GM19397 (cell line): Measurements from ENCODE around the gene DOK6.

Experiments
- ATAC-seq: cut with Tn5 transposase; IDR thresholded peaks from one replicate; pipeline ENCODE4 v1.9.1; 2021; ENCODE audit warnings: mild to moderate bottlenecking, moderate library complexity; ENCODE audit not compliant: unreplicated experiment

DOK6 gene

DNA sequence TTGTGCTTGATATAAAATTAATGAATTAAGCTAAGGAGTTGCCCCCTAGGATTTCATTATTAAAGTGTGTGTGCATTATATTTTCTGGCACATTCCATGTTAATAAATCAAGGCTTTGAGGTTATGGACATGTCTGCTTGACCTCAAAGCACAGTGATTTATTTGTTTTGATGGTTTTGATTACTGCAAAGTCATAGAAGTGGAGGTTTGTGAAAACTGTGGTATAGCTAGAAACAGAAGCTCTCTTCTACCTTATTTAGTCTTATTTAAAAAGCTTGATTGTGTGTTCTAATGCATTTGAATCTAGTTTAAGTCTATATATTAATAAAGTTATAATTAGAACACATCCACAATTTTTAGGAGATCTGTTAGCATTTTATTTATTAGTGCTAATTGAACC, 32.2 kb downstream of the DOK6 start:
- ATAC-seq: no peak

DNA sequence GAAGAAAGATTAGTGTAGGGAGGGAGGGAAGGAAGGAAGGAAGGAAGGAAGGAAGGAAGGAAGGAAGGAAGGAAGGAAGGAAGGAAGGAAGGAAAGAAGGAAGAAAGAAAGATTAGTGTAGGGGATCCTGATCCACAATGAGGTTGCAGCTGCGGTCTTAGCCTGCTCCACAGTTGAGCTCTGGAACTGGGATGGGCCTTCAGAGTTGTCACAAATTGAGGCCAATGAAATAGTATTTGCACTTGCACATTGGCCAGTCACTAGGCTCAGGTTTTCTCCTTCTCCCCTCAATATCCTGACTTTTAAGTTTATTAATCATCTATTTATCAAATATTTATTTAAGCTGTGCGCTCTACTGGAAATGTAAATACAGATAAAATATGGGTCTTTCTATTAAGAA, 34.3 kb downstream of the DOK6 start:
- no peak for ATAC-seq

DNA sequence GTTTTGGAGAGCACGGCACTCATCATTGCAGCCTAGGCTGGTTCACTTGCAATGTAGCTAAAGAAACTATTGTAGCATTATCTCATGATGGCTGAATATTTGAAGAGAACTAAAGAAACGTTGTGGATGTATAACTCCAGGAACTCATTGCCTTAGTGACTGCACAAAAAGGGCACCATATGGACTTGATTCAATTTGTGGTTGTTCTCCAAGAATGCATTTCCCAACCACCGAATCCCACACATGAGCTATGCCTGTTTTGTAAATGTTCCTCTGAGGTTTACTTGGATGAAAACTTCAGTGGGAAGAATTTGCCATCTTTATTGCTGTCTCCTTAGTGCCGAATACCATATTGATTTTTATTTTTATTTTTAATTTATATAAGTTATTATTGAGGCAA, 43.5 kb downstream of the DOK6 start:
- ATAC-seq: no peak

DNA sequence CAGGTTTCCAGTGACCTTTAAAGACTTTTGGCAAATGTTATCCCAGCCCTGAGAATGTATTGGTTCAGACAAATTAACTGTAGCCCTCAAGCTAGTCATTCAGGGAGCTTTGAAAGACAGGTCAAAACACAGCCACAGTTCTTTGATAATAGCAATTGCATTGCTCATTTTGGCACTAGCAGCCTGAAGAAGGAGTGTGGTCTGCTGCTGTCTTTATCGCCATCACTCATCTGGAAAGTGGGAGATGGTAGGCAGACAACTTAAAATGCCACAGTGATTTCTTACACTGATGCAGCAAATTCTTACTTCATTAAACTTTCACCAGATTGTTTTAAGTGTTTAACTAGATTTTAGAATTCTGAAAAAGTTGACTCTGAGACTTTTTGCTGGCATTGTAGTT, 47.2 kb downstream of the DOK6 start:
- no peak for ATAC-seq

DNA sequence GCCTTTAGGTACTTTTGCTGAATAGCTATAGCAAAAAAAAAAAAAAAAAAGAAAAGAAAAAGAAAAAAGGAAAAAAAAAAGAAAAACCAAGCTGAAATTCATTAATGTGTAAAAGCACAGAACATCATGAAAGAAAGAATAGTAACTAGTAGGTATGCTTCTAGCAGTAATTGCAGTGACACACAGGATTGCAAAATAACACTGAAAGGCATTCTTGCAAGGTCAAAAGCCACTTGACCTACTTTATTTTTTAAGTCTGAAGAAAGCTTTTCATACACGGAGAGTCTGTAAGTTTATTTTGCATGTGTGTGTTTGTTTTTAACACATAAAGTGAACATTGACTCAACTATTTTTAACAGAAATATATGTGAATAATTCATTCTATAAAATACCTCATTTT, 54.4 kb downstream of the DOK6 start:
- ATAC-seq: no peak

DNA sequence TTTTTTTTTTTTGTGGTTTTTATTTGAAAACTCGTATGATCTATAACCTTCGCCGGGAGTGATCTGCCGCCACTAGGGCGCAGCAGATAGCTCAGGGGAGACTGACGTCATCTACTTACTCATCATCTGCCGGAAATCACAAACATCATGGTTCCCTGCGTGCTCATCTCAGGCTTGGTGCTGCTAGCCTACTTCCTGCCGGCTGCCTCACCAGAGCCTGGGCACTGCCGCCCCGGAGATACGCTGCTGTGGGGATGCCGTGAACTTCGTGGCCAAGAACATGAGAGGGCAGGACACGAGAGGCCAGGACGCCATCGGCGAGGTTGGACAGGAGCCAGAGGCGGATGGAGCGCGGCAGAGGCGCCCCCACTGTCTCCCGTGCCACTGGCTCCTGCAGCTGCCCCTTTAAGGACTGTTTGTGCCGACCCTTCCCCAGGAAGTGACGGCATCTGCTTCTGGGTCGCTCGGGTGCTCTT, 68.8 kb downstream of the DOK6 start:
- ATAC-seq: no peak

DNA sequence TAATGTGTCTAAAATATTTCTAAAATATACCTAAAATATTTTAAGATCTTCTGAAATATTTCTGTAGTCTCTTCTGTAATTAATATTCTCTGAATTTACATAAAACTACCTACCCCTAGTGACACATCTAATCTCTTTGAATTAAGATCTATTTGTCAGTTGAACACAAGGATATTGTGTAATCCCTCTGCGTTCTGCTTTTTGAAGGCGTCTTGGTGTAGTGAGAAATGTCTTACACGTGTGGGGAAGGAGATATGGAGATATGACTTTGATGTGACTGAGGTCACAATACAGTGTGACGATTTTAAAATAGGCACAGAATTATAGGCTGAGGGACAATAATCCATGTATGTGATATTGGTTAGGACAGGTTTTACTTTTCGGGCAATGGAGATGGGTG, 79.8 kb downstream of the DOK6 start:
- no peak for ATAC-seq

DNA sequence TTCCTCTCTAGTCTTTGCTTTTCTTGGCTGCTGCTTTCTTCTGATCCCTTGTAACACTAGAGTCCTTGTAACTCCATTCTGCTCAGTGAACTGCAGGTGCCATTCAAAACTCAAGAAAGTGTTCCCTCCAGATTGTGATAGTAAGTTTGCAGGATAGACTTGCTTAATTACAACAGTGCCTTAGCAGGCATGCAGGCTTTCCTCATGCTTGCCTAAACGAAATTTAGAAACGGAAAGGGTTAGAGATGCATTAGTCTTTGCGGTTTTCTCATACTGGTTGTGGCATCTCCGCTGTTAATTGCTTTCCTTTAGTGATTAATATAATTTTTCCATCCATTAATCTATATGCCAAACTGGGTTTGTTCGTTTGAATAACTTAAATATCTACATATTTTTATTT, 82.9 kb downstream of the DOK6 start:
- ATAC-seq: no peak

DNA sequence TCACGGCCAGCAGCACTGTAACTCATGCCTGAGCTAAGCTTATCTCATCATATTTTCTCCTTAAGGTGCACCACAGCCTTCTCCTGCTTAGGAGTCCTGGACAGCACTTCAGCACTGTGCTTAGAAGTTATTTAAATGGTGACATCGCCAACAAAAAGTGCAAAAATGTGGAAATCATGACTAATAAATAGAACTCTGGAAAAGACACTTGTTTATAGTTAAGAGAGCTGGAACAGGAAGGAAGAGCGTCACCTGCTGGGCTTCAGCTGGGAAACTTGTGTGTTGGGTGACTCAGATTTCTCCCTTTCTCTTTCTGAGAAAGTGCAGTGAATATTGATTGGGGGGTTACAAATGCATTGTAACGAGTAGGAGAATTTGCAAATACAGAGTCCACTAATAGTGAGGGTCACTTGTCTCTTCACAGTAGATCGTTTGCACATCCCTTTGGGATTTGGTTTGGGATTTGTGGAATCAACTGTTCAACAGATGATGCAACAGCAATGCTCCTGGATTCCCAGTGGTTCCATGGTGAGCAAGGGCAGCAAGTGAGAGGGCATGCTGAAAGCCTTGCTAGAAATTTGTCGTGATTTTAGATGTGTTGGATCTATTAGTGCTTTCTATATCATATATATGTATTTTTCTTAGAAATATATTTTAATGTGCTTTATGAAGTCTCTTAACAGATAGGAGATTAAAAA, 84.2 kb downstream of the DOK6 start:
- no peak for ATAC-seq

DNA sequence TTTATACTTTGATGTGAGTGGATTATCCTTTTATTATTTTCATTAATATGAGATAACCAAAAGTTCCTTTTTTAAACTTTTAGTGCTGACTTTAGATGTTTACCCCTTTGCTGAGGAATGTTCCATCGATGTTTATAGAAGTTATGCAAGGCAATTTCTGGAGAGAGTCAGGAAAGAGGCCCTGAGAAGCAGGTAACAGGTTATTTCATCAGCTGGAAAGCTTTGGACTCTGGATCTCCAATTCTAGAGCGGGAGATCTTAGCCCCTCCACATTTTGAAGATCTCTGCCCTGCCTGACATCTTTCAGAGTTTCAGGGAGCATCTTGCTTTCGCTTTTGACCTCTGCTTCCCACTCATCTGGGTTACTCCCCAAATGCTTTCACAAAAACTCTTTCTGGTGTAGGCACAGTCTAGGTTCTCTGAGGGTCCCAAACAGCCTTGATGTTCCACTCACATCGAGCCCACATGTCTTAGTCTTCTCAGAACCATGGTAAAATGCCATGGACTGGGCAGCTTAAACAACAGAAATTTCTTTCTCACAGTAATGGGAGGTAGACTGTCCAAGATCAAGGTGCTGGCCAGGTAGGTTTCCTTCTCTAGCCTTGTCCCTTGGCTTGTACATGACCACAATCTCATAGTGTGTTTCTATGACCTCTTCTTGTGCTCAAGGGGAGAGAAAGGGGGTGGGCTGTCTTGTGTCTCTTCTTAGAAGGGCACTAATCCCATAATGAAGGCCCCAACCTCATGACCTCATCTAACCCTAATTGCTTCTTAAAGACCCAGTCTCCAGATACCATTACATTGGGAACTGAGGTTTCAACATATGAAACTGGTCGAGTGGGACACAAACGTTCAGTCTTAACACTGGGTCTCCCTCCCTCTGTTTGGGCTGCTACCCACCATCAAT, 87.1 kb downstream of the DOK6 start:
- ATAC-seq: no peak

DNA sequence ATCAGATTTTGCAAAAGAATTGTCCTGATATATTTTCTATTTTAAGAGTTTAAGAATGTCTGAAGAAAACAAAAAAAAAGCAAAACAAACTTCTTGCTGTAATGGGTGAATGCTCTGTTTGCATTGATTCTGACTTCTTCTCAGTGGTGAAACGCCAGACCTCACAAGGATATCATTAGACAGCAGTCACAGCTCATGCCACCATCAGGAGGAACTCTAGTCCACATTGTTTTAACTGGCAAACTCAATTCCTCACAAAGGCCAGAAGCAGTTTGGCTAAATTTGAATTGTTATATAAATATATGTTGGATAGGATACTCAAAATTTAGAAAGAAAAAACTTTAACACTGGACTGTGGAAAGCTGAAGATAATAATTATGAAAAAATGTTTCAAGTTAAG, 89.4 kb downstream of the DOK6 start:
- ATAC-seq: no peak

DNA sequence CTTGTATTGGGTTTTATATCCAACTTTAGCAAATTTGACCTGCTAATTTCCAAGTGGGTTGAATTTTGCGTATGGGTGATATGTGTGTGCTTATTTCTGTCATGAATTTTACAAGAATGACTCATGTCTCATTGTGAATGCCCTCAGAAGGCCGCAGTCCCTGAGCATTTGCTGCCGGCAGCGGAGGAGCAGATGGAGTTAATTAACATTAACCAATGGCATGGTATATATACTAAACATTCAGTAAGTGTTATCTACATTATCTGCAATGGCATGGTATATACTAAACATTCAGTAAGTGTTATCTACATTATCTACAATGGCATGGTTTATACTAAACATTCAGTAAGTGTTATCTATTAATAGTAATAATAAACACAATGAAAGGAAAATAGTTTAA, 90.1 kb downstream of the DOK6 start:
- ATAC-seq: no peak

DNA sequence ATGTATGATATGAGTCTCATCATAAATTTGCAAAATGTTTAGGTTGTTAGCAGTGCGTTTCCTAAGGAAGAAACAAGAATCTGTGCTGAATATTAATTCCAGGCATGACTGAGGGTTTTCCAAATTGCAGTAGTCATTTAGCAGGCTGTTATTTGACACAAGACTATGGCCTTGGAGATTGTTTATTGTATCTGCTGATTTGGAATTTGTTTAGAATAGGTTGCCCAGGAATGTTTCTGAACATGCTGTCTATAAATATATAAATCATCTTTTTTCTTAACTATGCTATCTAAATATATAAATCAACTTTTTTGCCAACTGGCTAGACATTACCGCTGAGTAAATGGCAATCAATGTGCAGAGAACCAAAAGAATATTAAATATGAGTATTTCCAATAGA, 90.9 kb downstream of the DOK6 start:
- ATAC-seq: no peak

DNA sequence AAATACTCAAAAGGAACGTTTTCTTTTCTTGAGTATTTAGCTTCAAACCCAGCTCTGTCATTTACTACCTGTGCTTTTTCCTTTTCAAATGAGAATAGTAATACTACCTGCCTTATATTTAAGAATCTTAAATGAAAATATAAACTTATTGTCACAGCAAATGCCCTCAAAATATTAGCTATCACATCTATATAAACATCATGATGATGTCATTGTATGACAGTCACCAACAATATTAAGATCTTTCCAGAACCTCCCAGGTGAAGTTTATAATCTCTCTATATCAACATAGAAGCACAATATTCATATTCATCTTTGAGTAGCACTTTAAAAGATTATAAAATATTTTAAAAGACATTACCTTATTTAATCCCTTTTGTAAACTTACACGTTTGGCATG, 92.2 kb downstream of the DOK6 start:
- no peak for ATAC-seq

DNA sequence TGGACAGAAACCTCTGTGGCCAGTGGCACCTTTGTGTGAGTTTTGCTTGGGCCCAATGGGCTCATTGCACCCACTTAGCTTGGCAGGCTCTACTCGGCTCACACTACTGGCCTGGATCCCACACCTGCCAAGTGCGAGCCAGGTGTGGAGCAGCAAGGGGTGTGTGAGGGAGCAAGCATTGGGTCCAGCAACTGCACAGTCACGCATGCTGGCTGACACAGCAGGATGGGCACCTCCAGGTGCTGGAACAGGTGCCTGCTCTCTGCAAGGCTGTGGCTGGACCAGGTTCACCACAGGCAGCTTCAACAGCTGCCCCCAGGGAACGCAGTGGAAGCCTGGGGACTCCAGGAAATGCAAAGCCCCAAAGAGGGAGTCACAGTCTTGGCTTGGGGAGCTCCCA, 94.2 kb downstream of the DOK6 start:
- no peak for ATAC-seq

DNA sequence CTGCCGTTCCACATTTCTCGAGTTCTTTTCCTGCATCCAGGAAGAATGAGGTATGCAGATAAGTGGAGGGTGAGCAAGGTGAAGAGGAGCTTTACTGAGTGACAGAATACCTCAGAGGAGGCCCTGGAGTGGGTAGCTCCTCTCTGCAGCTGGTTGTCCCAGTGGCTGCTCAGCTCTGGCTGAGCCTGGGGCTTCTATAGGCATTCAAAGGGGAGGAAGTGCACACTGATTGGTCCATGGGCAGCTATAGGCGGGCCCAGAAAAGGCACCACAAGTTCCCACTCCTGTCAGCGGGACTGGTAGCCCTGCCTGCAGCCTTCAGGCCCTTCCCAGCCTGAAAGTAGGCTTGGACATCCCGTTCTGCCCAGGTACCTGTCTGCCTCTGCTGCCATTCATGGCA, 94.7 kb downstream of the DOK6 start:
- no peak for ATAC-seq

DNA sequence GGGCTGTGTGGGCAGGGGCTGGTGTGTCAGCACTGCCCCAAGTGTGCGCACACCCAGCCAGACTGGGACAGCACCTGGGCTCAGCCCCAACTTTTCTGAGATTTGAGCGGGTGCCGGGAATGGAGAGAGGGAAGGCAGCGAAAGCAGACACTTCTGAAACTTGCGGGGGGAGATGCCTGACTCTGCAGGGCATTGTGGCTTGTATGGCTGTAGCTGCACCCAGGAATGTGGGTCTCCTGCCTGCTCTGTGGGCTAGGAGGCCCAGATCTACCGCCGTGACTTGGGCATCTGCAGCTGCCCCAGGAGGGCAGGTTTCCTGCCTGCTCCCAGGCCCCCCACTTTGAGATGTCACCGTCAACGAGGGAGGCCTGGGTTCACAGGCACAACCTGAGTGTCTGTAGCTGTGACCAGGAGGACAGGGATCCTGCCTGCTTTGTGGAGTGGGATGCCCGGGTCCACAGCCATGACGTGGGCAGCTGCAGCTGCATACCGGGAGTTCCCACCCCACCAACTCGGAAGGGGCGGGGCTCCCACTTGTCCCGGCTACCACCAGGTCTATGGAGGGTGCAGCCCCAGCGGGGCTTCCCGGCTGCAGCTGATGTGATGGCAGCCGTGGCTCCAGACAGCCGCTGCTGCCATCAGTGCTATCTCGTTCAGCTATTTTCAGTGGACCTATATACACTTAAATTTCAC, 95.3 kb downstream of the DOK6 start:
- ATAC-seq: no peak

DNA sequence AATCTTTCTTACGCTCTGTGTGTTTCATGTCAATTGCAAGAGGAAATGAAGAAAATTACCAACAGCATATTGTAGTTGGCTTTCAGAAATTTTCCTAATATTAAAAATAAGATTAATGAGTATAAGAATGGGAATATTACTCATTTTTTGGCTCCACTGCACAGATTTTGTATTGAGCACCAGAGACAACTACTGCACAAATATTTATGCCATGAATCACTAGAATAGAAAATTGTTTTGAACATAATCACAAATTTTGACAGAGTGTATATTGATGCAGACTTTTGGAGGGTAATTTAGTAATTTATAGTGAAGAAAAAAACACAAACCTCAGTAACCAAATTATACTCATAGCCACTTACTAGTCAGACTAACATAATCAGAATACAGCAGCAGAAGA, 118.3 kb downstream of the DOK6 start:
- ATAC-seq: no peak

DNA sequence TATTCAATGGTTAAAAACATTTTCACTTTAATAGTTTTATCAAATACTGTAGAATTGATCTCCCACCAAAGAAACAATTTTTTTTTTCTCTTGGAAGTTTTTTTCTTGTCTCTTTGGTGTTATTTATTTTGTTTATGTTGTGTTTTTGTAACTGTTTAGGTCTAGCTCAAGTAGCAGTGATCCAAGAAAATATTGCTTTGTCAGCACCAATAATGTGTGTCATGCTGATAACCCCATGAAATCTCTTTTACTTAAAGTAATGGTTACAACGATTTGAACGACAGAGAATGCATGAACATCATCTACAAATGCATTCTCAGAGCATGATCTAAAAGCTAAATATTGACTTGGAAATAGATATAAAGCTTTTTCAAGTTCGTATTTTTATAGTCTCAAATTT, 122.9 kb downstream of the DOK6 start:
- ATAC-seq: no peak

DNA sequence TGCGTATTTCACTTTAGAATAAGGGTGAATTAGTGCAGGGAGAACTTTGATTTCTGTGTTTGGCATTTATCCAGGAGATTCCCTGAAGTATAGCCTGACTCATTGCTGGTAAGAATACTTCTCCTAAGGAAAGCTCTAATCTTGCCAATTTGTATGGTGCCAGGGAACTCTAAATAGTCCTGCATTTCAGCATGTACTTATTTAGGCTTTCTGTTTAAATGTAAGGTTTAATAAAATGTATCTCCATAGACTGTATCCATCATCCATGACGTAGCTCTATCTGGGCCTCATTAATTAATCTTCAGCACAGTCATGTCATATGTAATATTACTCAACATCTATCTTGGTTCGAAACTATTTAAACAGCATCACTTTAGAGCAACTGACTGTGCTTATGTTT, 127.7 kb downstream of the DOK6 start:
- no peak for ATAC-seq

DNA sequence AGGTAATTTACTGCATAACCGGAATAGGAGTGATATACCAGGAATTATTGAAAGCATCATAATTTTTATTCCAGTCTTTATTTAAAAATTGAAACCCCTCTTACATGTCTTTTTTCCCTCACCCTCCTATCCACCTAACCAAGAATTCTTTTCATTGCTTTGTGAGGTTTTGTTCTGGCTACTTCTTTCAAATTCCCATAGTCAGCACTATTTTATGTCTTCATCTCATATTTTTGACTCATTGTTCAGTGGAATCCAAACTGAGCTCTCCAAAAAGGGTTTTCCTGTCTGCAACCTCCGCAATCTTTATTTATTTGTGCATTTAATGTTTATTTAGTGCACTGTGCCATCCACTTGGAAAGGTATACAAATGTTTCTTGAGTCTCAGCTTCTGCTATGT, 128.5 kb downstream of the DOK6 start:
- ATAC-seq: no peak

DNA sequence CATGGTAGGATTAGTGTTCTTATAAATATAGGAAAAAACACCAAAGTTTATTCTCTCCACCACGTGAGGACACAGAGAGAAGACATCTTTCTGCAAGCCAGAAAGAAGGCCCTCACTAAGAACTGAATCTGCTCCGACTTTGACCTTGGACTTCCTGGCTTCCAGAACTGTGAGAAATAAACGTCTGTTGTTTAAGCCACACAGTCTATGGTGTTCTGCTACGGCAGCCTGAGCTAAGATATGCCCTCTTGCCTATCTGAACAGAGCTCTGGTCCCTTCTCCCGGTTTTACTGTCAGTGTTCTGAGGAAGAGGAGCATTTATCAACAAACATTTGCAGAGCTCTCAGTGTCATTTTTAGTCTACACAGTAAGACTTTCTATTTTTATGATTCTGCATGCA, 131.3 kb downstream of the DOK6 start:
- no peak for ATAC-seq
